GM12878 (cell line): ENCODE results near the gene MGME1. TPM values are rescaled to one million over a fixed set of nuclear protein-coding genes. Genes with fewer than 3 reads are reported as not detected.

Experiments used
- ATAC-seq: fragments of 200-7000 bp; cut with Tn5 transposase; 3 replicates; pipeline ENCODE4 v1.9.1; 2020; ENCODE audit warnings: mild to moderate bottlenecking, moderate library complexity
- BruUV-seq: library from RNA; stranded (reverse); fragments of 400-500 nt; replicated peaks from 2 replicates; lab custom pipeline; 2021; lab: Mats Ljungman, UMichigan
- CTCF ChIA-PET: fragments of 300-600 bp; sonication (Branson Sonifier 250); formaldehyde crosslinking; extraction: SDS; loops from one replicate; lab custom pipeline; 2021; ENCODE audit warnings: inconsistent platforms; lab: Yijun Ruan, JAX
- POLR2A ChIA-PET: fragments of 350-600 bp; formaldehyde crosslinking; extraction: SDS; loops from one replicate; lab custom pipeline; 2021; ENCODE audit warnings: inconsistent platforms; lab: Charles Lee
- RAD21 ChIA-PET: fragments of 300-600 bp; sonication (Branson Sonifier 250); formaldehyde crosslinking; loops from one replicate; lab custom pipeline; 2023; ENCODE audit warnings: antibody characterized with exemption; ENCODE audit not compliant: unreplicated experiment; lab: Charles Lee
- SMC1A ChIA-PET: fragments of 300-600 bp; sonication (Branson Sonifier 250); formaldehyde crosslinking; loops from one replicate; lab custom pipeline; 2023; ENCODE audit not compliant: unreplicated experiment, uncharacterized antibody; lab: Charles Lee
- DNase-seq: peaks from one replicate; pipeline ENCODE4 v3.0.0-alpha.2; 2011; ENCODE audit warnings: low read depth, low spot score
- FAIRE-seq: peaks from 3 replicates; lab custom pipeline; 2011; peaks lifted over from hg19 to GRCh38; lab: Jason Lieb, UNC
- H2AFZ ChIP-seq: 2 replicates; pipeline ENCODE4 v1.6.0; 2011; ENCODE audit warnings: low read depth, low read length, control low read depth; ENCODE audit not compliant: control insufficient read depth
- H3K27ac ChIP-seq: 2 replicates; pipeline ENCODE4 v1.5.1; 2011; ENCODE audit warnings: control low read depth; ENCODE audit not compliant: control insufficient read depth, insufficient read depth
- H3K27me3 ChIP-seq, 2 experiments: replicated peaks in 1 of 2; 2 replicates each; pipeline versions ENCODE4 v1.6.0 to v1.6.1; 2011; ENCODE audit warnings: low read length in 1 of 2; ENCODE audit not compliant: control insufficient read depth in 2 of 2, insufficient read depth in 2 of 2
- H3K36me3 ChIP-seq, 2 experiments: 2 replicates each; pipeline ENCODE4 v1.5.1; 2011; ENCODE audit warnings: low read length in 1 of 2; ENCODE audit not compliant: control insufficient read depth in 2 of 2, insufficient read depth in 2 of 2
- H3K4me1 ChIP-seq: 2 replicates; pipeline ENCODE4 v1.6.1; 2011; ENCODE audit warnings: mild to moderate bottlenecking, low read length, moderate library complexity, mixed read lengths; ENCODE audit not compliant: control insufficient read depth, insufficient read depth
- H3K4me2 ChIP-seq: 2 replicates; pipeline ENCODE4 v1.6.0; 2011; ENCODE audit warnings: control low read depth; ENCODE audit not compliant: control insufficient read depth, insufficient read depth
- H3K4me3 ChIP-seq: fragments of 200-600 bp; sonication (generic); 2 replicates; pipeline ENCODE4 v1.5.1; 2016
- H3K79me2 ChIP-seq: 2 replicates; pipeline ENCODE4 v1.6.0; 2011; ENCODE audit warnings: low read length; ENCODE audit not compliant: control insufficient read depth, insufficient read depth
- H3K9ac ChIP-seq: 2 replicates; pipeline ENCODE4 v1.8.0; 2011; ENCODE audit warnings: low read length, control low read depth, mixed read lengths; ENCODE audit not compliant: control insufficient read depth, insufficient read depth
- H3K9me3 ChIP-seq: replicated peaks from 3 replicates; pipeline ENCODE4 v1.5.1; 2011; ENCODE audit warnings: mild to moderate bottlenecking, low read length; ENCODE audit not compliant: control insufficient read depth, insufficient read depth
- H4K20me1 ChIP-seq: 2 replicates; pipeline ENCODE4 v1.6.0; 2011; ENCODE audit not compliant: control insufficient read depth, insufficient read depth
- BCL11A ChIP-seq: IDR thresholded peaks from 2 replicates; pipeline ENCODE4 v1.6.1; 2011; ENCODE audit warnings: low read depth, low read length
- BHLHE40 ChIP-seq, 2 experiments: fragments of 450-650 bp in 1 of 2; IDR thresholded peaks; 2 replicates each; pipeline ENCODE4 v1.6.1; 2011 to 2017; ENCODE audit warnings: low read depth in 2 of 2, borderline replicate concordance in 1 of 2, improper control_type of control experiment in 1 of 2, low read length in 1 of 2, mild to moderate bottlenecking in 1 of 2
- ETV6 ChIP-seq, 2 experiments: fragments of 450-650 bp in 1 of 2; IDR thresholded peaks in 1 of 2; conservative IDR thresholded peaks in 1 of 2; 2 replicates each; pipeline ENCODE4 v1.6.1; 2014; ENCODE audit warnings: antibody characterized with exemption in 1 of 2, borderline replicate concordance in 1 of 2, low read depth in 1 of 2, mild to moderate bottlenecking in 1 of 2, moderate library complexity in 1 of 2
- MAX ChIP-seq: IDR thresholded peaks from 2 replicates; pipeline ENCODE4 v1.6.1; 2012; ENCODE audit warnings: low read depth, low read length, improper control_type of control experiment
- NFYA ChIP-seq: IDR thresholded peaks from 2 replicates; pipeline ENCODE4 v1.6.1; 2011; ENCODE audit warnings: low read depth, mild to moderate bottlenecking, low read length, improper control_type of control experiment, borderline replicate concordance
- PBX3 ChIP-seq: IDR thresholded peaks from 2 replicates; pipeline ENCODE4 v1.6.1; 2011; ENCODE audit warnings: mild to moderate bottlenecking, low read depth, low read length, moderate library complexity; ENCODE audit not compliant: insufficient replicate concordance
- RB1 ChIP-seq: fragments of 450-650 bp; formaldehyde crosslinking; IDR thresholded peaks from 2 replicates; pipeline ENCODE4 v1.6.1; 2017; ENCODE audit warnings: mild to moderate bottlenecking, borderline replicate concordance
- RBBP5 ChIP-seq: fragments of 200-600 bp; sonication (generic); conservative IDR thresholded peaks from 2 replicates; pipeline ENCODE4 v1.6.1; 2016
- REST ChIP-seq: IDR thresholded peaks from 2 replicates; pipeline ENCODE4 v1.6.1; 2012; ENCODE audit warnings: mild to moderate bottlenecking, low read depth, low read length
- SIN3A ChIP-seq: IDR thresholded peaks from 2 replicates; pipeline ENCODE4 v1.6.1; 2012; ENCODE audit warnings: low read depth, low read length, improper control_type of control experiment
- SMAD1 ChIP-seq: fragments of 450-650 bp; IDR thresholded peaks from 2 replicates; pipeline ENCODE4 v1.6.1; 2018; ENCODE audit warnings: mild to moderate bottlenecking, low read depth; ENCODE audit not compliant: partially characterized antibody
- SMAD5 ChIP-seq: IDR thresholded peaks from 2 replicates; pipeline ENCODE4 v1.6.1; 2016; ENCODE audit warnings: antibody characterized with exemption, low read depth
- SRF ChIP-seq, 2 experiments: IDR thresholded peaks; 2 replicates each; pipeline ENCODE4 v1.6.1; 2011; ENCODE audit warnings: low read depth in 2 of 2, low read length in 2 of 2, mild to moderate bottlenecking in 1 of 2, moderate library complexity in 1 of 2
- SUZ12 ChIP-seq: fragments of 200-600 bp; sonication (generic); IDR thresholded peaks from one replicate; pipeline ENCODE4 v1.6.1; 2018; ENCODE audit warnings: antibody characterized with exemption, mild to moderate bottlenecking; ENCODE audit not compliant: unreplicated experiment
- TCF12 ChIP-seq: IDR thresholded peaks from 2 replicates; pipeline ENCODE4 v1.6.1; 2011; ENCODE audit warnings: low read depth, mild to moderate bottlenecking, low read length
- TCF3 ChIP-seq: IDR thresholded peaks from 2 replicates; pipeline ENCODE4 v1.6.1; 2012; ENCODE audit warnings: low read depth, mild to moderate bottlenecking, low read length, borderline replicate concordance; ENCODE audit not compliant: insufficient read depth
- YBX1 ChIP-seq: fragments of 450-650 bp; IDR thresholded peaks from 2 replicates; pipeline ENCODE4 v1.6.1; 2016; ENCODE audit warnings: antibody characterized with exemption
- WGBS: methylation state at CpG from one replicate; pipeline ENCODE4 v1.1.6; 2016; ENCODE audit warnings: low lambda C conversion rate; ENCODE audit not compliant: insufficient replicate concordance, insufficient coverage; ENCODE audit errors: missing lambda C conversion rate; 5-methylcytosine and 5-hydroxymethylcytosine counted together
- in situ Hi-C: fragments of 300-500 bp; cut with MboI; formaldehyde crosslinking; loops from 9 replicates; pipeline ENCODE4 v1.14.3; 2018; ENCODE audit warnings: mixed read lengths
- intact Hi-C: fragments of 100-400 bp; cut with micrococcal nuclease; formaldehyde crosslinking; loops from one replicate; pipeline ENCODE4 v1.14.2; 2022; ENCODE audit not compliant: unreplicated experiment
- polyA plus RNA-seq, 11 experiments: library from polyadenylated mRNA; depleted of rRNA in 4 of 11; unstranded in 6 of 11; stranded (reverse) in 5 of 11; fragments of >200 nt; fragmentation: Nextera tagmentation in 4 of 11; fragmentation: Illumina TruSeq in 1 of 11; extraction: Ambion mirVana in 4 of 11; extraction: Trizol in 1 of 11; gene quantifications; 1 replicate in 1 of 11; 2 replicates in 10 of 11; pipeline versions ENCODE4 v1.2.1 to v1.2.3, GENCODE V29; 2011 to 2016; ENCODE audit warnings: inconsistent platforms in 2 of 11, missing spikeins in 2 of 11, low read depth in 1 of 11
- total RNA-seq, 4 experiments: library from RNA; depleted of rRNA in 3 of 4; stranded (reverse); fragments of >200 nt in 3 of 4; fragmentation: Illumina TruSeq in 1 of 4; extraction: Trizol in 1 of 4; gene quantifications; 2 replicates each; pipeline versions ENCODE4 v1.2.1 to v1.2.3, GENCODE V29; 2013 to 2021

MGME1 gene
- total and polyA plus RNA-seq, 10 of the 15 experiments (the other 5 are each of a cell fraction or from before 2014, with no cell fraction given), result 13.4 to 44.8 (median 30.6) TPM

- no peak overlapping the region for H3K4me3 ChIP-seq
- H3K4me1 ChIP-seq, result peaks cover 8% of the 10 kb centered on the region
- BruUV-seq, result no TSS peak
- intact Hi-C loops, result loop anchor here (5.0 kb wide), 1 partner anchor 491 kb away; no protein-coding TSS in a partner anchor
- in situ Hi-C loops, result loop anchor here (5.0 kb wide), 1 partner anchor 461 kb away; no protein-coding TSS in a partner anchor
- WGBS, result 30% methylated on average over 5 of the region's 5 CpGs
- ChIA-PET POLR2A (interaction anchor here (0.9 kb wide), 1 partner anchor 32 kb away, joined by 3 read pairs; no protein-coding TSS in a partner anchor), CTCF (interaction anchor here (0.7 to 7.3 kb wide), 9 partner anchors 11 to 494 kb away, joined by 3 to 45 read pairs (median 8); partner anchors contain the start of gene RRBP1), SMC1A (interaction anchor here (0.6 to 3.9 kb wide), 7 partner anchors 20 to 103 kb away, joined by 3 to 22 read pairs (median 4); no protein-coding TSS in a partner anchor), RAD21 (interaction anchor here (1.1 to 3.2 kb wide), 7 partner anchors 19 to 316 kb away, joined by 3 to 12 read pairs (median 4); partner anchors contain the start of gene RRBP1)
- FAIRE-seq (no peak), ATAC-seq (no peak), DNase-seq (no peak)
- H3K27me3 ChIP-seq, result no peaks in the 10 kb centered on the region
- no peak overlapping the region for H3K9ac ChIP-seq
- no peaks in the 10 kb centered on the region for H3K9me3 ChIP-seq
- no peaks in the 10 kb centered on the region for H4K20me1 ChIP-seq
- no peaks in the 10 kb centered on the region for H3K36me3 ChIP-seq
- no peak overlapping the region for H2AFZ ChIP-seq
- no peaks in the 10 kb centered on the region for H3K79me2 ChIP-seq
- H3K4me2 ChIP-seq, result no peak overlapping the region
- H3K27ac ChIP-seq, result no peak overlapping the region
- TF ChIP-seq SMAD1 (no peak), MAX (no peak), TCF12 (no peak), BHLHE40 (IDR thresholded peaks at IDR 0.05; ENCODE audit: borderline replicate concordance in 1 of 2, low read depth in 2 of 2, low read length in 1 of 2) (no peak), SUZ12 (no peak), RBBP5 (no peak), PBX3 (no peak), TCF3 (no peak), ETV6 (conservative IDR thresholded peaks at IDR 0.05 in 1 of 2, IDR thresholded peaks at IDR 0.05 in 1 of 2; ENCODE audit: borderline replicate concordance in 1 of 2, low read depth in 1 of 2) (no peak), RB1 (no peak), NFYA (no peak), REST (no peak), SIN3A (no peak), SMAD5 (no peak), SRF (IDR thresholded peaks at IDR 0.05; ENCODE audit: low read depth in 2 of 2, low read length in 2 of 2) (no peak), YBX1 (no peak), BCL11A (no peak)
Measured at GRCh38 chr20:17998446-17998845, 29.6 kb downstream of the MGME1 start.
